A673 (cell line): Measurements from ENCODE around the gene ETS2. TPM values are rescaled to one million over a fixed set of nuclear protein-coding genes. Genes with fewer than 3 reads are reported as not detected.

ENCODE experiments used
- BruUV-seq: library from RNA; stranded (reverse); fragments of 400-500 nt; replicated peaks from 2 replicates; lab custom pipeline; 2021; lab: Mats Ljungman, UMichigan
- CTCF ChIA-PET: fragments of 300-600 bp; sonication (Branson Sonifier 250); formaldehyde crosslinking; loops from one replicate; lab custom pipeline; 2022; ENCODE audit warnings: antibody characterized with exemption; lab: Charles Lee
- POLR2A ChIA-PET: fragments of 300-600 bp; sonication (Branson Sonifier 250); formaldehyde crosslinking; loops from one replicate; lab custom pipeline; 2022; ENCODE audit warnings: antibody characterized with exemption; ENCODE audit not compliant: low non-redundant PET; lab: Charles Lee
- DNase-seq: peaks from one replicate; pipeline ENCODE4 v3.0.0-alpha.2; 2015; ENCODE audit warnings: low spot score
- H3K27ac ChIP-seq: fragments of 200-600 bp; sonication (generic); 2 replicates; pipeline ENCODE4 v1.5.1; 2016; ENCODE audit warnings: mixed run types, low read depth, mild to moderate bottlenecking, mixed read lengths, antibody characterized with exemption, low read length; ENCODE audit not compliant: poor library complexity, severe bottlenecking
- H3K27me3 ChIP-seq: fragments of 200-600 bp; sonication (generic); replicated peaks from 2 replicates; pipeline ENCODE4 v1.6.1; 2017; ENCODE audit warnings: mixed run types, low read depth, mild to moderate bottlenecking, mixed read lengths, antibody characterized with exemption, low read length; ENCODE audit not compliant: insufficient read depth, poor library complexity
- H3K36me3 ChIP-seq: fragments of 200-600 bp; sonication (generic); 2 replicates; pipeline ENCODE4 v1.6.1; 2016; ENCODE audit warnings: mixed run types, mild to moderate bottlenecking, mixed read lengths, antibody characterized with exemption, low read length; ENCODE audit not compliant: insufficient read depth, poor library complexity, severe bottlenecking
- H3K4me1 ChIP-seq: fragments of 200-600 bp; sonication (generic); 2 replicates; pipeline ENCODE4 v1.6.1; 2017; ENCODE audit warnings: mixed run types, mild to moderate bottlenecking, mixed read lengths, antibody characterized with exemption, low read length; ENCODE audit not compliant: insufficient read depth, poor library complexity, severe bottlenecking
- H3K4me3 ChIP-seq: fragments of 200-600 bp; sonication (generic); 2 replicates; pipeline ENCODE4 v1.5.1; 2016; ENCODE audit warnings: low read depth, mixed run types, mild to moderate bottlenecking, mixed read lengths, low read length; ENCODE audit not compliant: poor library complexity, severe bottlenecking
- H3K9me3 ChIP-seq: fragments of 200-600 bp; sonication (generic); 2 replicates; pipeline ENCODE4 v1.6.1; 2016; ENCODE audit warnings: mixed run types, low read depth, mild to moderate bottlenecking, mixed read lengths, antibody characterized with exemption, low read length; ENCODE audit not compliant: poor library complexity, severe bottlenecking
- EZH2 ChIP-seq: fragments of 200-600 bp; sonication (generic); IDR thresholded peaks from 2 replicates; pipeline ENCODE4 v1.6.1; 2017; ENCODE audit warnings: borderline replicate concordance, low read depth, mild to moderate bottlenecking, mixed read lengths, antibody characterized with exemption, low read length; ENCODE audit not compliant: poor library complexity, severe bottlenecking
- intact Hi-C: fragments of 100-400 bp; cut with micrococcal nuclease; formaldehyde crosslinking; loops from one replicate; pipeline ENCODE4 v1.10.0; 2022; ENCODE audit not compliant: unreplicated experiment
- total RNA-seq: library from RNA; stranded (reverse); gene quantifications from 2 replicates; pipeline ENCODE4 v1.2.3, GENCODE V29; 2021
- TF ChIP-seq, protein P1 (sequence below): fragments of 300-800, 200-600 bp; sonication (generic); conservative IDR thresholded peaks from 2 replicates; pipeline ENCODE4 v1.5.1; 2017; ENCODE audit warnings: low read depth, mild to moderate bottlenecking, antibody characterized with exemption, low read length, moderate library complexity, mixed read lengths

ETS2 gene
- total RNA-seq, 1 experiment from 2014 or later, result 45.6 TPM

DNA sequence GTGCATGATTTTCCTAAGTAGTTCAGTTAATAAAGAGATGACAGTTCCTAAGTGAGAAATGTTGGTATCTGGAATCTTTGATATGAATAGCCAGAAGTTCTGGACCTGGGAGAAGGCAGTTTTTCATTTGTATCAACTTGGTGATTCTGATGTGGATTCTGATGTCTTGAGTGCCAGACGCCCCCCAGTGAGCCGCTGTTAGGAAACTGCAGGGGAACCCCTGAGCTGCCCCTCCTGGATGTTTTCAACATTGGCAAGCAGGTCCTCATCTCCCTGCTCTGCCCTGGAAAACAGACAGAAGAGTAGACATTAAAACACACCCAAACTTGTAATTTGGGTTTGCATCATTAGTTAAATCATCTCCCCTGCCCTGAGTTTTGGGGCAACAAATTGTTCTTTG, 7.4 kb downstream of the ETS2 start:
- TF ChIP-seq, protein P1, sequence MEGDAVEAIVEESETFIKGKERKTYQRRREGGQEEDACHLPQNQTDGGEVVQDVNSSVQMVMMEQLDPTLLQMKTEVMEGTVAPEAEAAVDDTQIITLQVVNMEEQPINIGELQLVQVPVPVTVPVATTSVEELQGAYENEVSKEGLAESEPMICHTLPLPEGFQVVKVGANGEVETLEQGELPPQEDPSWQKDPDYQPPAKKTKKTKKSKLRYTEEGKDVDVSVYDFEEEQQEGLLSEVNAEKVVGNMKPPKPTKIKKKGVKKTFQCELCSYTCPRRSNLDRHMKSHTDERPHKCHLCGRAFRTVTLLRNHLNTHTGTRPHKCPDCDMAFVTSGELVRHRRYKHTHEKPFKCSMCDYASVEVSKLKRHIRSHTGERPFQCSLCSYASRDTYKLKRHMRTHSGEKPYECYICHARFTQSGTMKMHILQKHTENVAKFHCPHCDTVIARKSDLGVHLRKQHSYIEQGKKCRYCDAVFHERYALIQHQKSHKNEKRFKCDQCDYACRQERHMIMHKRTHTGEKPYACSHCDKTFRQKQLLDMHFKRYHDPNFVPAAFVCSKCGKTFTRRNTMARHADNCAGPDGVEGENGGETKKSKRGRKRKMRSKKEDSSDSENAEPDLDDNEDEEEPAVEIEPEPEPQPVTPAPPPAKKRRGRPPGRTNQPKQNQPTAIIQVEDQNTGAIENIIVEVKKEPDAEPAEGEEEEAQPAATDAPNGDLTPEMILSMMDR, result no peak
- TF ChIP-seq EZH2, result no peak
- Histone ChIP-seq H3K27ac (peak overlapping the region; percentile 83), H3K4me1 (peaks cover 66% of the 10 kb centered on the region), H3K4me3 (no peak overlapping the region), H3K36me3 (peaks cover 47% of the 10 kb centered on the region), H3K27me3 (no peaks in the 10 kb centered on the region), H3K9me3 (no peaks in the 10 kb centered on the region)
- intact Hi-C loops, result no loop called here
- BruUV-seq, result TSS peak; percentile 40
- ChIA-PET CTCF (no interaction called here), POLR2A (no interaction called here)
- DNase-seq, result peak; percentile 39

DNA sequence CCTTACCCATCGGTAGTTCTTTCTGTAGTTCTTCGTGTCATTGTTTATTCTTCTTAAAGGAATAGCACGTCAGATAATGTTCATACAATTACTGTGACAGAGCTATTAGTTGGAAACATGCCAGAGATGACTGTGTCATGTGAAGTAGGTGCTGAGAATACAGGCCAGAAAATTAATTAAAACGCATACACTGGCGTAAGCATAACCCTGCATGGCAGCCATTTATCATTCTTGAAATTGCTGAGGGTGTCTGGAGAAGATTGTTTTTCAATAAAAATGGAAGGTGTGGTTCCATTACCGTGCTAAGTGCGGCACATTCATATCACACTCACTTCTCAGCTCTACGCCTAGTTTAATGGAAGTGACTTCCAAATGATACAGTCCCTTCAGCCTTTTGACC, 7.8 kb downstream of the ETS2 start:
- CTCF ChIA-PET, result no interaction called here
- peak overlapping the region; percentile 83 for H3K27ac ChIP-seq

DNA sequence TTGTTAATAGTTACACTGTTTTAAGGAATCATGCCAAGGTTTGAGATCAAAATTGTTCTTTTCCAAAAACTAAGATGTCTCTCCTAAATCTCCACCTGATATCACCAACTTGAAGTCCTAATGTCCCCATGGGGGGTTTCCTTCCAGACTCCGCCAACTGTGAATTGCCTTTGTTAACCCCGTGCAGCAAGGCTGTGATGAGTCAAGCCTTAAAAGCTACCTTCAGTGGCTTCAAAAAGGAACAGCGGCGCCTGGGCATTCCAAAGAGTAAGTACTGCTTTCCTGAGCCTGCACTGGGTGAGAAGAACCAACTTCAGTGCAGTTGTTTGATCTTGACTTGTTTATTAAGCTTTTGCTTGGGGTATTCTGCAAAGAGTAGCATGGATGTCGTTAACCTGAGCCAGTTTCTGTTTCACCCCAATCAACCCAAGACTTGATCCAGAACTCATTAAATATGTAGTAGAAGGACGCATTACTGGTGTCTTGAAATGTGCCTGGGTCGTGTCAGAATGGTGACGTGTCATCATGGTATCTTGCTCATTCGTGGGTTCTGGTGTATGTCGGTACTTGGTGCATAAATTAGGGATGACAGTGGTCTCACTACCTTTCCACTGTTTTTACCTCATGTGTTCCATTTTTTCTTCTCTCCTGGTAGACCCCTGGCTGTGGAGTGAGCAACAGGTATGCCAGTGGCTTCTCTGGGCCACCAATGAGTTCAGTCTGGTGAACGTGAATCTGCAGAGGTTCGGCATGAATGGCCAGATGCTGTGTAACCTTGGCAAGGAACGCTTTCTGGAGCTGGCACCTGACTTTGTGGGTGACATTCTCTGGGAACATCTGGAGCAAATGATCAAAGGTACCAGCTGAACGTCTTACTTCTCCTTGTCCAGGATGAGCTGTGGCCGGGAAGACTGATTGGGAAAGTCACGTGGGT, 8.7 kb downstream of the ETS2 start:
- intact Hi-C loops, result no loop called here
- TF ChIP-seq, protein P1, result no peak
- no peak for TF ChIP-seq EZH2
- BruUV-seq, result no TSS peak
- Histone ChIP-seq H3K27ac (peak overlapping the region; percentile 83), H3K4me1 (peaks cover 55% of the 10 kb centered on the region), H3K27me3 (no peaks in the 10 kb centered on the region), H3K4me3 (no peak overlapping the region), H3K9me3 (no peaks in the 10 kb centered on the region), H3K36me3 (peaks cover 59% of the 10 kb centered on the region)
- CTCF ChIA-PET, result no interaction called here
- peak; percentile 83 for DNase-seq
- POLR2A ChIA-PET, result interaction anchor here (0.6 kb wide), 1 partner anchor 10 kb away, joined by 3 read pairs; no protein-coding TSS in a partner anchor

More for the DNA sequence above, 7.8 kb downstream of the ETS2 start:
- POLR2A ChIA-PET, result no interaction called here
- TF ChIP-seq EZH2, result no peak
- TF ChIP-seq, protein P1, result no peak
- BruUV-seq, result no TSS peak
- Histone ChIP-seq H3K9me3 (no peaks in the 10 kb centered on the region), H3K4me3 (no peak overlapping the region), H3K27me3 (no peaks in the 10 kb centered on the region), H3K36me3 (peaks cover 51% of the 10 kb centered on the region), H3K4me1 (peaks cover 62% of the 10 kb centered on the region)
- intact Hi-C loops, result no loop called here
- DNase-seq, result peak; percentile 62
